ENCODE measurements around the gene MRPS22.

GRCh38 chr3:139300416-139300815 lies 43.4 kb upstream of the MRPS22 start:
- TF ChIP-seq POLR2A (IDR thresholded peaks at IDR 0.05), result no peak
- TF ChIP-seq CTCF (IDR thresholded peaks at IDR 0.05), result no peak
